ENCODE data around the gene MRPS9. TPM values are rescaled to one million over a fixed set of nuclear protein-coding genes. Genes with fewer than 3 reads are reported as not detected.

Gene MRPS9
- total RNA-seq, 4 donors from 2014 or later = 12.3 to 24.4 (median 20.6) TPM

- intact Hi-C loops (cut with DNase I; ENCODE audit: low total_unique reads) = no loop called here
- no peaks in the 10 kb centered on the region for H3K27me3 ChIP-seq
- no peak overlapping the region for H3K4me3 ChIP-seq
- no peak for DNase-seq
- no peaks in the 10 kb centered on the region for H3K36me3 ChIP-seq
- no peak overlapping the region for H3K27ac ChIP-seq
- TF ChIP-seq, protein P1, sequence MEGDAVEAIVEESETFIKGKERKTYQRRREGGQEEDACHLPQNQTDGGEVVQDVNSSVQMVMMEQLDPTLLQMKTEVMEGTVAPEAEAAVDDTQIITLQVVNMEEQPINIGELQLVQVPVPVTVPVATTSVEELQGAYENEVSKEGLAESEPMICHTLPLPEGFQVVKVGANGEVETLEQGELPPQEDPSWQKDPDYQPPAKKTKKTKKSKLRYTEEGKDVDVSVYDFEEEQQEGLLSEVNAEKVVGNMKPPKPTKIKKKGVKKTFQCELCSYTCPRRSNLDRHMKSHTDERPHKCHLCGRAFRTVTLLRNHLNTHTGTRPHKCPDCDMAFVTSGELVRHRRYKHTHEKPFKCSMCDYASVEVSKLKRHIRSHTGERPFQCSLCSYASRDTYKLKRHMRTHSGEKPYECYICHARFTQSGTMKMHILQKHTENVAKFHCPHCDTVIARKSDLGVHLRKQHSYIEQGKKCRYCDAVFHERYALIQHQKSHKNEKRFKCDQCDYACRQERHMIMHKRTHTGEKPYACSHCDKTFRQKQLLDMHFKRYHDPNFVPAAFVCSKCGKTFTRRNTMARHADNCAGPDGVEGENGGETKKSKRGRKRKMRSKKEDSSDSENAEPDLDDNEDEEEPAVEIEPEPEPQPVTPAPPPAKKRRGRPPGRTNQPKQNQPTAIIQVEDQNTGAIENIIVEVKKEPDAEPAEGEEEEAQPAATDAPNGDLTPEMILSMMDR (IDR thresholded peaks at IDR 0.05) = no peak
- TF ChIP-seq POLR2A (IDR thresholded peaks at IDR 0.05) = no peak
- no peaks in the 10 kb centered on the region for H3K4me1 ChIP-seq
- H3K9me3 ChIP-seq = no peaks in the 10 kb centered on the region
Observed at GRCh38 chr2:105129722-105130232, 91.9 kb downstream of the MRPS9 start.

- intact Hi-C loops (cut with DNase I; ENCODE audit: low total_unique reads) = no loop called here
- H3K27me3 ChIP-seq = no peaks in the 10 kb centered on the region
- no peak overlapping the region for H3K4me3 ChIP-seq
- no peak overlapping the region for H3K27ac ChIP-seq
- no peaks in the 10 kb centered on the region for H3K9me3 ChIP-seq
- no peaks in the 10 kb centered on the region for H3K4me1 ChIP-seq
- no peaks in the 10 kb centered on the region for H3K36me3 ChIP-seq
- DNase-seq = no peak
- TF ChIP-seq, protein P1 (IDR thresholded peaks at IDR 0.05) = no peak
Observed at GRCh38 chr2:105130546-105130945, 92.7 kb downstream of the MRPS9 start.

- intact Hi-C loops (cut with DNase I; ENCODE audit: low total_unique reads) = no loop called here
- no peak for TF ChIP-seq POLR2A (IDR thresholded peaks at IDR 0.05)
- TF ChIP-seq, protein P1 (IDR thresholded peaks at IDR 0.05) = no peak
- no peak overlapping the region for H3K4me3 ChIP-seq
- no peak for DNase-seq
- no peaks in the 10 kb centered on the region for H3K4me1 ChIP-seq
- no peaks in the 10 kb centered on the region for H3K27me3 ChIP-seq
- no peaks in the 10 kb centered on the region for H3K36me3 ChIP-seq
- H3K9me3 ChIP-seq = no peaks in the 10 kb centered on the region
- H3K27ac ChIP-seq = no peak overlapping the region
Observed at GRCh38 chr2:105134081-105134480, 96.2 kb downstream of the MRPS9 start.

DNA sequence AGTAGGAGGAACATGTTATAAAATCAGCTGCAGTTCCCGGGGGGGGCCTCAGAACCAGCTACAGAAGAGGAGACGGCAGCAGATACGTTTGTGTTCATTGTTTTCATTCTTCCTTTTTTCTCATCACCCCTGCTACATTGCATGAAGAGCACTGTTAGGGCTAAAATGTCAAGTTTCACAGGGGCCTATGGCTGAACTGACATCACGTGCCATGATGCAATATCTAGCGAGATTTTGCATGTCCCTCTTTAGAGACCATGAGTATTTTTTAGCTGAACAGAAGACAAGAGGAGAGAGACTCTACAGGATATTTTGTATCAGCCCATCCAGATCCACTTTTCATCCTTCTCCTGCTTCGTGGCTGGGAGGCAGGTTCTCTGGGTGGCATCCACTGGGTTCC is 97.6 kb downstream of the MRPS9 start:
- intact Hi-C loops (cut with DNase I; ENCODE audit: low total_unique reads) = no loop called here
- Histone ChIP-seq H3K36me3 (no peaks in the 10 kb centered on the region), H3K4me1 (no peaks in the 10 kb centered on the region), H3K4me3 (no peak overlapping the region), H3K27ac (no peak overlapping the region), H3K27me3 (no peaks in the 10 kb centered on the region), H3K9me3 (no peaks in the 10 kb centered on the region)
- no peak for DNase-seq
- no peak for TF ChIP-seq POLR2A (IDR thresholded peaks at IDR 0.05)
- TF ChIP-seq, protein P1 (IDR thresholded peaks at IDR 0.05) = no peak

DNA sequence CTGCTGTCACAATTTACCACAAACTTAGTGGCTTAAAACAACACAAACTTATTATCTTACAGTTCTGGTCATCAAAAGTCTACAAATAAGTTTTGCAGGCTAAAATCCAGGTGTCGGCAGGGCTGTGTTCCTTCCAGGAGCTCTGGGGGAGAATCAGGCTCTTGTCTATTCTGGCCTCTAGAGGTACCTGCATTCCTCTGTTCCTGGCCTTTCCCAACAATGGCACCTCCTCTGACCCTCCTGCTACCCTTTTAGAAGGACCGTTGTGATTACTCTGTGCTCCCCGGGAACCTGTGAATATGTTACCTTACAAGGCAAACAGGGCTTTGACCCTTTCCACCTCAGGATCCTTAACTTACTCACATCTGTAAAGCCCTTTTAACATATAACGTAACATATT is 98.5 kb downstream of the MRPS9 start:
- no peak for TF ChIP-seq POLR2A (IDR thresholded peaks at IDR 0.05)
- TF ChIP-seq, protein P1 (IDR thresholded peaks at IDR 0.05) = no peak
- no peak overlapping the region for H3K4me3 ChIP-seq
- no peaks in the 10 kb centered on the region for H3K36me3 ChIP-seq
- no peaks in the 10 kb centered on the region for H3K27me3 ChIP-seq
- intact Hi-C loops (cut with DNase I; ENCODE audit: low total_unique reads) = no loop called here
- DNase-seq = no peak
- no peaks in the 10 kb centered on the region for H3K9me3 ChIP-seq
- no peak overlapping the region for H3K27ac ChIP-seq
- H3K4me1 ChIP-seq = no peaks in the 10 kb centered on the region
